ENCODE data around the gene ZC3H18. TPM values are rescaled to one million over a fixed set of nuclear protein-coding genes. Genes with fewer than 3 reads are reported as not detected.
"Not testable (repeated sequence)": the region's sequence is repeated elsewhere in the genome, so short reads cannot be mapped to it uniquely, and the experiment has no call there.

The ZC3H18 gene
- total RNA-seq, 1 experiment from 2014 or later = 13.2 TPM

DNA sequence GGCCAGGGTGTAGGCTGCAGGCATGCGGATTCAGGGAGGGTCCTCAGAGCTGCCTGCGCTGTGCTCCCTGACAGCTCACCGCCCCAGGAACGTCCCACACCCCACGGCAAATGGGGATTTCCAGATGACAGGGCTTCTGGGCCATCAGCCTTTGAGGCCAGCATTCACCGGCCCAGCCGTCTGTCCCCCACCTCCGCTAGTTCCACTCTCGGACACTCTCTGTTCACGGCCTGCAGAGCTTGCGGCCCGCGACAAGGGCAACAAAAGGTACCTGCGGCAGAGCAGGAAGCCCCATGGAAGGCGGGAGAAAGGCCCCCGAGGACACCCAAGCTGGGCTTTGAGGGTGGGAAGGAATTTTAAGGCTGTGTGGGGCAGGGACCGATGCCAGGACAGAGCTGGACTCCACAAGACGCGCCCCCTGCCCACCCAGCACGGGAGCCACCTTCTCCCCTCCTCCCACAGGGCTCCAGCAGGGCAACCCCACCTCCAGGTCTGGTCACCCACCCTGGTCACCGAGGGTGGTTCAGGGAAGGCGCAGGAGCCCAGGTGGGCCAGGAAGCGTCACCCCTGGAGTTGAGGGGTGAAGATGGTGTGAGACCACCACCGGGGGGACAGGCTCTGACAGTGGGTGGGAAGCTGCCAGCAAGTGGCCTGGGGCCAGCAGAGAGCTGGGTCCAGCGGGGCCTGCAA is 86.2 kb downstream of the ZC3H18 start:
- Histone ChIP-seq H3K4me3 (no peak overlapping the region), H3K9me3 (no peaks in the 10 kb centered on the region), H3K36me3 (no peaks in the 10 kb centered on the region), H3K27me3 (no peaks in the 10 kb centered on the region)
- no peak for DNase-seq

DNA sequence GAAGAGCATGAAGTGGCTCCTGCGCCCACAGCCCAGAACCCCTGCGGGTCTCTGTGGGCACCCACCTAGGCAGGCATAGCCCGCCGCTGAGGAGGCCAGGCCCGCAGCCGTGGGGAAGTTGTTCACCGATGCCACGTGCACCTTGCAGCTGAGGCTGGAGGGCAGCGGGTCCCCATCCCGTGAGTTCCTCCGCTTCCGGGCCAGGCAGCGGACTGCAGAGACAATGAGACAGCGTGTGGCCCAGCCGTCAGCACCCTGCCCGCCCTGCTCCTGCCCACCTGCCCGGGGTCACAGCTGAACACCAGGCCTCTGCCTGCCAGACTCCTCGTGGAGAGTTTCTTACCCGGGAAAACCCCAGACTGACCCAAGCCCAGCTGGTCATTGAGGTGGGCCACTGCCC is 87.2 kb downstream of the ZC3H18 start:
- no peak for DNase-seq
- Histone ChIP-seq H3K27me3 (no peaks in the 10 kb centered on the region), H3K4me3 (no peak overlapping the region), H3K36me3 (no peaks in the 10 kb centered on the region), H3K9me3 (no peaks in the 10 kb centered on the region)

DNA sequence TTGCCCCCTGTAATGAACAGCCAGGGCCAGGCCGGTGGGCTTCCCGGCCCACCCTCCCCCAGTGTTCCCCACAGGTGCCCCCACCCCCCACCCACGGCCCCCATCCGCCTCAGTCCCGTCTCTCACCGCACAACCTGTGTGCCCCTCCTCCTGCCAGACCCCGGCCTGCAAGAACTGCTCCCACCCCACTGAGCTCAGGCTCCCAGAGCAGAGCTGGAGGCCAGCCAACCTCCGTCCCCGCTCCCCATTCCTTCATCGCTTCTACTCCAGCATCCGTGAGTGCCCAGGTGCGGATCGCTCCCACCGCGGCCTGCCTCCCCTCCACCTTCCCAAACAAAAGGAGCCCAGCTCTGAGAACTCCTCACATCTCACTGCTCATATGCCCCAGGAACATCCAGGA is 88.5 kb downstream of the ZC3H18 start:
- Histone ChIP-seq H3K4me3 (no peak overlapping the region), H3K27me3 (no peaks in the 10 kb centered on the region), H3K36me3 (no peaks in the 10 kb centered on the region), H3K9me3 (no peaks in the 10 kb centered on the region)
- no peak for DNase-seq

- Histone ChIP-seq H3K27me3 (no peaks in the 10 kb centered on the region), H3K36me3 (no peaks in the 10 kb centered on the region), H3K9me3 (no peaks in the 10 kb centered on the region), H3K4me3 (no peak overlapping the region)
- DNase-seq = no peak
Observed at GRCh38 chr16:88659160-88659559, 89.0 kb downstream of the ZC3H18 start.

DNA sequence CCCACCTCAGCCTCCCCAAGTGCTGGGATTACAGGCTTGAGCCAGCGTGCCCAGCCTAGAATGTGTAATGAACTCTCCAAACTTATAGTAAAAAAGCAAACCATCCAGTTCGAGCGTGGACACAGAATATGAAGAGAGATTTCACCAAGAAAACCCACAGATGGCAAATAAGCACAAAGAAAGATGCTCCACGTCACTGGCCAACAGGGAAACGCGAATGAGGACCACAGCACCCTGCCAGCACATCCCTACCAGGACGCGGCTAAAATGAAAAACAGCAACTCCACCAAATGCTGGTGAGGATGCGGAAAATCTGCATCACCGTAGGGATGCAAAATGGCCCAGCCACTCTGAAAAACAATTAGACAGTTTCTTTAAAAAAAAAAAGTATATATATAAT is 91.3 kb downstream of the ZC3H18 start:
- H3K36me3 ChIP-seq = no peaks in the 10 kb centered on the region
- H3K4me3 ChIP-seq = no peak overlapping the region
- H3K27me3 ChIP-seq = no peaks in the 10 kb centered on the region
- no peaks in the 10 kb centered on the region for H3K9me3 ChIP-seq
- DNase-seq = no peak

GRCh38 chr16:88662222-88662842 is 92.1 kb downstream of the ZC3H18 start:
- H3K4me3 ChIP-seq = peak overlapping the region; percentile 85
- H3K36me3 ChIP-seq = no peaks in the 10 kb centered on the region
- H3K27me3 ChIP-seq = no peaks in the 10 kb centered on the region
- DNase-seq = no peak
- no peaks in the 10 kb centered on the region for H3K9me3 ChIP-seq

GRCh38 chr16:88662843-88663606 is 92.8 kb downstream of the ZC3H18 start, which contains the start of gene MVD:
Gene MVD, minus strand, starts transcription at chr16:88663091. Its CDS starts 11 bp downstream, at chr16:88663080.
- H3K9me3 ChIP-seq = no peaks in the 10 kb centered on the region
- H3K4me3 ChIP-seq = peak within 1 kb of the TSS; percentile 85
- no peaks in the 10 kb centered on the region for H3K36me3 ChIP-seq
- H3K27me3 ChIP-seq = no peaks in the 10 kb centered on the region
- peak; percentile 93 for DNase-seq

- no peak for DNase-seq
- no peaks in the 10 kb centered on the region for H3K27me3 ChIP-seq
- H3K36me3 ChIP-seq = no peaks in the 10 kb centered on the region
- H3K4me3 ChIP-seq = no peak overlapping the region
- H3K9me3 ChIP-seq = no peaks in the 10 kb centered on the region
Observed at GRCh38 chr16:88665148-88665547, 94.9 kb downstream of the ZC3H18 start.

DNA sequence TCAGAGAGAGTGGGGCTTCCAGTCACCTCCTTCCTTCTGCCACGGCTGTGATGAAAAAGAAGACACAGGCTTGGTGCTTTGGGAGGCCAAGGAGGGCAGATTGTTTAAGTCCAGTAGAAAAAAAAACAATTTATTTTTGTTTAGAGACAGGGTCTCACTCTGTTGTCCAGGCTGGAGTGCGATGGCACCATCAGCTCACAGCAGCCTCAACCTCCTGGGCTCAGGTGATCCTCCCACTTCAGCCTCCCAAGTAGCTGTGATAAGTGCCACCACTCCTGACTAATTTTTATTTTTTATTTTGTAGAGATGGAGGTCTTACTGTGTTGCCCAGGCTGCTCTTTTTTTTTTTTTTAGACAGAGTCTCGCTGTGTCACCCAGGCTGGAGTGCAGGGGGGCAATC is 95.4 kb downstream of the ZC3H18 start:
- H3K36me3 ChIP-seq = no peaks in the 10 kb centered on the region
- no peak for DNase-seq
- H3K4me3 ChIP-seq = no peak overlapping the region
- H3K27me3 ChIP-seq = no peaks in the 10 kb centered on the region
- no peaks in the 10 kb centered on the region for H3K9me3 ChIP-seq

GRCh38 chr16:88667461-88667860 is 97.3 kb downstream of the ZC3H18 start:
- no peaks in the 10 kb centered on the region for H3K27me3 ChIP-seq
- no peak for DNase-seq
- H3K9me3 ChIP-seq = no peaks in the 10 kb centered on the region
- H3K36me3 ChIP-seq = no peaks in the 10 kb centered on the region
- H3K4me3 ChIP-seq = no peak overlapping the region

DNA sequence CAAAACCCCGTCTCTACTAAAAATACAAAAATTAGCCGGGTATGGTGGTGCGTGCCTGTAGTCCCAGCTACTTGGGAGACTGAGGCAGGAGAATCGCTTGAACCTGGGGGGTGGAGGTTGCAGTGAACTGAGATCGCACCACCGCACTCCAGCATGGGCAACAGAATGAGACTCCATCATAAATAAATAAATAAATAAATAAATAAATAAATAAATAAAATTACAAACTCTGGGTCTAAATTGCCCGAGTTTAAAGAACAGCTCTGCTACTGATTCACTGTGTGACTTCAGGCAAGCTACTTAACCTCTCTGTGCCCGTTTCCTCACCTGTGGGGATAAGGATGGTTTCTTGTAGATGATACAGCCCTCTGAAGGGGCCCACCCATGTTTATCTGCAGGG is 99.3 kb downstream of the ZC3H18 start:
- not testable (repeated sequence) for H3K9me3 ChIP-seq, H3K4me3 ChIP-seq, DNase-seq, H3K36me3 ChIP-seq, H3K27me3 ChIP-seq

DNA sequence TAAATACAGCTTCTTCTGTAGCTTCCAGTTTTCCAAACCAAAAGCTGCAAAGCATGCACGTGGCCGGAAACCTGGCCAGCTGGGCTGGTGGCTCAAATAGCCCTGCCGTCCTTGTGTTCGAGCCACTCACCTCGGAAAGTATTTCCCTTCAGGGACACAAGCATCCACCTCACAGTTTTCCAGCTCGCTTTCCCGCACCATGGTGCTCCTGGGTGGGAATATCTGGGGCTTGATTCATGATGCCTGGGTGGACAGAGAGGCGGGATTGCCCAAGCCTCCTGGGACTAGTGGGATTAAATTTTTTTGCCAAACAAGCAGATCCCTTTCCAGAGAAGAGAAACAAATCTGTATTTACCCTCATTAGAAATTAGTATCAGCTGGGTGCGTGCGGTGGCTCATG is 99.8 kb downstream of the ZC3H18 start:
- Histone ChIP-seq H3K36me3 (no peaks in the 10 kb centered on the region), H3K27me3 (no peaks in the 10 kb centered on the region), H3K9me3 (no peaks in the 10 kb centered on the region), H3K4me3 (no peak overlapping the region)
- DNase-seq = no peak

- H3K4me3 ChIP-seq = no peak overlapping the region
- H3K36me3 ChIP-seq = no peaks in the 10 kb centered on the region
- no peaks in the 10 kb centered on the region for H3K27me3 ChIP-seq
- no peak for DNase-seq
- H3K9me3 ChIP-seq = no peaks in the 10 kb centered on the region
Observed at GRCh38 chr16:88671806-88672205, 101.6 kb downstream of the ZC3H18 start.

GRCh38 chr16:88672776-88673175 is 102.6 kb downstream of the ZC3H18 start:
- no peaks in the 10 kb centered on the region for H3K36me3 ChIP-seq
- H3K9me3 ChIP-seq = no peaks in the 10 kb centered on the region
- no peaks in the 10 kb centered on the region for H3K27me3 ChIP-seq
- no peak overlapping the region for H3K4me3 ChIP-seq
- DNase-seq = no peak

DNA sequence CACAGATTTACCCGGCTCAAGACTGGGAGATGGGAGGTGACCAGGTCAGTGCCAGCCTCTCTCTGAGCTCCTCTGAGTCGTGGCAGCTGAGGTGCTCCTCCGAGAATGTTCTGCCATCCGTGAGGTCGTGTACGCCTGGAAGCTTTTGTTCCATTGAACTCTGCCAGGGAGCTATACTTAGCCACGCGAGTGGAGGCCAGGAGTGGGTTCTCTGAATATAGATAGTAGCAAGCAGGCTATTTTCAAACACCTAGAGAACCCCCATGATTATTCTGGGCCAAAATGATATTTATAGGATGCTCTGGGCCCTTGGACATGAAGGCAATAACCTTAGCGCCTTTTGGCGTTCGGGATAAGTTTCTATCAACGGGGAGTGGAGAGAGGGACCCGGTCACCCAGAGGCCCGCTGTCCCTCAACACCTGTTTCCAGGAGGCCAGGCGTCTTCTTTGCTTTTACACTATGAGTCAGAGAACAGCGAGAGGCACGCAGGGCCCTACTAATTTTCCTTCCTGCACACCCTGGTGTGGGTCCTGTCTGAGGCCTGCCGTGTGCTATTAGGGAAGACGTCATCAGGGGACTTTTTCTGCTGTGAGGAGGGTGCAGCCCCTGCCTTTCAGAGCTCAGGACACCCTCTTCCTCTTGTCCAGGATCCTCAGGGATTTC is 103.6 kb downstream of the ZC3H18 start:
- DNase-seq = no peak
- no peaks in the 10 kb centered on the region for H3K27me3 ChIP-seq
- no peak overlapping the region for H3K4me3 ChIP-seq
- no peaks in the 10 kb centered on the region for H3K36me3 ChIP-seq
- no peaks in the 10 kb centered on the region for H3K9me3 ChIP-seq

- Histone ChIP-seq H3K36me3 (no peaks in the 10 kb centered on the region), H3K4me3 (no peak overlapping the region), H3K9me3 (no peaks in the 10 kb centered on the region), H3K27me3 (no peaks in the 10 kb centered on the region)
- DNase-seq = no peak
Observed at GRCh38 chr16:88676502-88677242, 106.5 kb downstream of the ZC3H18 start.

DNA sequence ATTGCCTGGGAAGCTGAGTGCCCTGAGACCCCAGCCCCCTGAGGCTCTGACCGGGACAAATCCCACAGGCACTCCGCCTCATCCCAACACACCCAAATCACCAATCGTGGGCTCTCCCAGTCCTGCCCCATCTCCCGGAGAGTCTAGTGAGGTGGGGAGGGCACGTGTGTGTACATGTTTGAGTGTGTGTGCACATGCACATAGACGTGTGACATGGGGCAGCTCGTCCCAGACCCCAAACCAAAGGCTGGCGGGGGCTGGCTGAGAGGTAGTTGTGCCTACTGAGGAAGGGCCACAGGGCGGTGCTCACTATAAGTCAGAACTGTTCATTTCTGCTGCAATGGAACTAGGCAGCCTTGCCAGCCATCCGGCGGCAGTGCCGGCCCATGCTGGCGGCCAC is 107.5 kb downstream of the ZC3H18 start:
- no peak for DNase-seq
- no peak overlapping the region for H3K4me3 ChIP-seq
- H3K9me3 ChIP-seq = no peaks in the 10 kb centered on the region
- H3K27me3 ChIP-seq = no peaks in the 10 kb centered on the region
- no peaks in the 10 kb centered on the region for H3K36me3 ChIP-seq

Measured in MG63 (cell line).